C4-2B (cell line): Measurements from ENCODE around the gene CHD3.
A peak's percentile ranks its signal among the peaks of the same experiment; 100 is the strongest.
"Not testable (repeated sequence)": the region's sequence is repeated elsewhere in the genome, so short reads cannot be mapped to it uniquely, and the experiment has no call there.

Source experiments
- H3K27ac ChIP-seq: fragments of 450-650 bp; 2 replicates; pipeline ENCODE4 v1.5.1; 2017
- ZFX ChIP-seq: fragments of 450-650 bp; IDR thresholded peaks from 2 replicates; pipeline ENCODE4 v1.6.1; 2017
- TF ChIP-seq, protein P1 (sequence below): fragments of 450-650 bp; conservative IDR thresholded peaks from 2 replicates; pipeline ENCODE4 v1.5.1; 2017; ENCODE audit warnings: mild to moderate bottlenecking

CHD3 gene

GRCh38 chr17:7855660-7856010, 33.0 kb upstream of the CHD3 start:
- H3K27ac ChIP-seq: peak overlapping the region; percentile 87
- TF ChIP-seq, protein P1, sequence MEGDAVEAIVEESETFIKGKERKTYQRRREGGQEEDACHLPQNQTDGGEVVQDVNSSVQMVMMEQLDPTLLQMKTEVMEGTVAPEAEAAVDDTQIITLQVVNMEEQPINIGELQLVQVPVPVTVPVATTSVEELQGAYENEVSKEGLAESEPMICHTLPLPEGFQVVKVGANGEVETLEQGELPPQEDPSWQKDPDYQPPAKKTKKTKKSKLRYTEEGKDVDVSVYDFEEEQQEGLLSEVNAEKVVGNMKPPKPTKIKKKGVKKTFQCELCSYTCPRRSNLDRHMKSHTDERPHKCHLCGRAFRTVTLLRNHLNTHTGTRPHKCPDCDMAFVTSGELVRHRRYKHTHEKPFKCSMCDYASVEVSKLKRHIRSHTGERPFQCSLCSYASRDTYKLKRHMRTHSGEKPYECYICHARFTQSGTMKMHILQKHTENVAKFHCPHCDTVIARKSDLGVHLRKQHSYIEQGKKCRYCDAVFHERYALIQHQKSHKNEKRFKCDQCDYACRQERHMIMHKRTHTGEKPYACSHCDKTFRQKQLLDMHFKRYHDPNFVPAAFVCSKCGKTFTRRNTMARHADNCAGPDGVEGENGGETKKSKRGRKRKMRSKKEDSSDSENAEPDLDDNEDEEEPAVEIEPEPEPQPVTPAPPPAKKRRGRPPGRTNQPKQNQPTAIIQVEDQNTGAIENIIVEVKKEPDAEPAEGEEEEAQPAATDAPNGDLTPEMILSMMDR: no peak
- no peak for TF ChIP-seq ZFX

- H3K27ac ChIP-seq: peak overlapping the region; percentile 87
- TF ChIP-seq ZFX: no peak; the same call in 1 of the 2 replicates
Measured at GRCh38 chr17:7856011-7856810, 32.4 kb upstream of the CHD3 start.

GRCh38 chr17:7856811-7857712, 31.5 kb upstream of the CHD3 start, which contains the start of gene NAA38:
NAA38 (minus strand) TSS chr17:7857559; CDS start chr17:7857463, 96 bp downstream.
- peak within 1 kb of the TSS; percentile 87 for H3K27ac ChIP-seq
- TF ChIP-seq, protein P1: peak; percentile 59
- peak; percentile 37 for TF ChIP-seq ZFX

GRCh38 chr17:7857713-7858521, 30.7 kb upstream of the CHD3 start, which contains the start of gene CYB5D1:
CYB5D1 (plus strand) TSS chr17:7858003; CDS start chr17:7858135, 132 bp downstream.
- H3K27ac ChIP-seq: peak within 1 kb of the TSS; percentile 87
- TF ChIP-seq, protein P1: no peak
- peak; percentile 73 for TF ChIP-seq ZFX

DNA sequence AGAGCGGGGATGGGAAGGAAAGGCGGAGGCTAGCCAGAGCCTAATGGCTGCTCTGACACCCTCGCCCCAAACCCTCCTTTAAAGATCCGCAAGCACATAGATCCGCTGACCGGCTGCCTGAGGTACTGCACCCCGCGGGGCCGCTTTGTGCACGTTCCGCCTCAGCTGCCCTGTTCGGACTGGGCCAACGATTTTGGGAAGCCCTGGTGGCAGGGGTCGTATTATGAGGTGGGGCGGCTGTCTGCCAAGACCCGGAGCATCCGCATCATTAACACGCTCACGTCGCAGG, 30.1 kb upstream of the CHD3 start:
- TF ChIP-seq, protein P1: peak; percentile 51
- TF ChIP-seq ZFX: no peak
- H3K27ac ChIP-seq: peak overlapping the region; percentile 87

- TF ChIP-seq, protein P1: no peak
- no peak for TF ChIP-seq ZFX
- peak overlapping the region; percentile 87 for H3K27ac ChIP-seq
Measured at GRCh38 chr17:7859028-7859427, 29.6 kb upstream of the CHD3 start.

DNA sequence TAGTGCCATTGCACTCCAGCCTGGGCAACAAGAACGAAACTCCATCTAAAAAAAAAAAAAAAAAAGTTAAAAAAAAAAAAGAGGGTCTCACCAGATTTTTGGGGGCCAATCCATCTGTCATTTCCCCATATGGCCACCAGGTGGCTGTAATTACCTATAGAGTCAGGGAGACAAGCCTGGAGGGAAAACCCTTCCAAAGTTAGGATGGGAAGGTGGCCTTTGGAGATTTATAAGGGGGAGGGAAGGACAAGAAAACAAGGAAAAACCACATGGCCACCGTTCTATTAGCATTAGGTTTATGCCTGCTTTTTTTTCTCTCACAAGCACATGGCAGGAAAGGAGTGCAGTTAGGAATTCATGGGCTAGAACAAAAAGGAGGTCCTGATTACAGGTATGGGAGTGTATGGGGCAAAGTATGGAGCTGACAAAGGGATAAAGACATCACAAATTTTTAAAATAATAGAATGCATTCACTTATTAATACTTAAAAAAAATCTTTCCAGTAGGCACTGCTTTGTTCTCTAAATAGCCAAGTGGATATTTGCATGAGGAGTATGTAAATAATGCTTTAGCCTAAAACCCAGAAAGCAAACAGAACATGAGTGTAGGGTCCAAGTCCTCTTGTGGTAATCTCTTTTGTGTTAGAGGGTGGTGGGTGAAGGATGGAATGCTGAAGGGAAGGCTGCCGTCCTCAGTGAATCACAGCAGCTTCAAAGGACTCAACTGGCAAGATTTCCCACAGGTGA, 25.7 kb upstream of the CHD3 start:
- TF ChIP-seq, protein P1: peak; percentile 92
- TF ChIP-seq ZFX: no peak

DNA sequence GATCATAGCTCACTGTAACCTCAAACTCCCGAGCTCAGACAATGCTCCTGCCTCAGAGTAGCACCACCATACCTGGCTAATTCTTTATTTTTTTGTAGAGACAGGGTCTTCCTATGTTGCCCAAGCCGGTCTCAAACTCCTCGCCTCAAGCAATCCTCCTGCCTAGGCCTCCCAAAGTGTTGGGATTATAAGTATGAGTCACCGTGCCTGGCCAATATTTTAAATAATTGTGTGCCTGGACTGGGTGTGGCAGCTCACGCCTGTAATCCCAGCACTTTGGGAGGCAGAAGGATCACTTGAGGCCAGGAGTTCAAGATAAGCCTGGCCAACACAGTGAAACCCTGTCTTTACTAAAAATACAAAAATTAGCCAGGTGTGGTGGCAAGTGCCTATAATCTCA, 24.2 kb upstream of the CHD3 start:
- not testable (repeated sequence) for H3K27ac ChIP-seq

More for the DNA sequence above, 25.7 kb upstream of the CHD3 start:
- H3K27ac ChIP-seq: peak overlapping the region; percentile 39
